NCI-H345 treated with DMSO at 0.1 percent for 48 hours (cell line): ENCODE measurements around the gene SS18.
"Not testable (repeated sequence)": the region's sequence is repeated elsewhere in the genome, so short reads cannot be mapped to it uniquely, and the experiment has no call there.

ENCODE experiments used
- DNase-seq: peaks from one replicate; lab custom pipeline; 2025; ENCODE audit not compliant: unreplicated experiment; lab: John Stamatoyannopoulos, UW

SS18 gene

DNA sequence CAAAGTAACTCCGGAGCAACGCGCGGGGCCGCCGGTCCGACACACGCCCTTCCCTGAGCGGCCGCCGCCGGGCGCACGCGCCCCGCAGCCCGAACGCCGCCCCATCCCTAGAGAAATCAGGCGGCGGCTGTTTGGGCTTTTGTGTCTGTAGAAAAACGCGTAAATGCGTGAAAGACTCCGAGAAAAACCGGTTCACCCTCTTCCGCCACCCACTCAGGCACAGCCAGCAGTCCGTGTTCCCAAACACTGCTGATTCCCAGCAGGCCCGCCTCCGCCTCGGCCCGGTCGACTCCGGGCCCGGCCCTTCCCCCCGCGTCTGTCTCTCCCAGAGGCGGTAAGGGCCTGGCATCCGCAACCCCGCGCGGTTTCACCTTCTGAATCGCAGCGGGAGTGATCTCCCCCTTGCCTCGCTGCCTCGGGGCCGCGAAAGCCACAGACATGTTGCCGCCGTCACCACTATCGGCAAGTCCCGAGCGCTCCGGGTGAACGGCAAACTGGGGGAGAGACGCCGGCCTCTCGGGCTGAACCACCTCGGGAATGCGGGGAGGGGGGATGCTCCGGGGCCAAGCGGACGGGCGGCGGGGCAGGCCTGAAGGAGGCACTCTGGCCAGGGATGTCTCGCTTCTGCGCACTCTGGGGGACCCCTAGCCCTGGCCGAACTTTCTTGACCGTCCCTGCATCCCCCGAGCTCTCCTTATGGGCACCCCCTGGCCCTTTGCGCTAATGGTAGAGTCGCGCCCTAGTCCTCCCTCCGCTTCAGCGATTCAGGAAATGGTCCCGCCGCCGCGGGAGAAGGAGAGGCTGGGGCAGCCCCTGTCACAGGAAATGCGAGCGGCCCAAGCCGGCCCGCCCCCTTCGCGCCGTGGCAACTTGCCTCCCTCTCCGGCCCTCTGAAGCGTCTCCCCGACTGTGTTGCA lies at the start of gene SS18:
SS18 (minus strand) TSS at position 484 of the 917 bp plus-strand sequence; CDS start at position 440, 44 bp downstream.
- DNase-seq: peak; percentile 79

- no peak for DNase-seq
Measured at GRCh38 chr18:26135548-26135947, 45.1 kb upstream of the SS18 start.

GRCh38 chr18:26134107-26134506 lies 43.7 kb upstream of the SS18 start:
- no peak for DNase-seq

- DNase-seq: no peak
Measured at GRCh38 chr18:26133652-26134051, 43.2 kb upstream of the SS18 start, which contains the start of gene PSMA8. TSS of gene PSMA8 (plus strand) at chr18:26133869. CDS start at chr18:26133966, 97 bp downstream.

DNA sequence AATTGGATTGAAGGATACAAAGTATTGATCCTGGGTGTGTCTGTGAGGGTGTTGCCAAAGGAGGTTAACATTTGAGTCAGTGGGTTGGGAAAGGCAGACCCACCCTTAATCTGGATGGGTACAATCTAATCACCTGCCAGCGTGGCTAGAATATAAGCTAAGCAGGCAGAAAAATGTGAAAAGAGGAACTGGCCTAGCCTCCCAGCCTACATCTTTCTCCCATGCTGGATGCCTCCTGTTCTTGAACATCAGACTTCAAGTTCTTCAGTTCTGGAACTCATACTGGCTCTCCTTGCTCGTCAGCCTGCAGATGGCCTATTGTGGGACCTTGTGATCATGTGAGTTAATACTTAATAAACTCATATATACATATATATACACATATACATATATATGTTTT lies 37.8 kb upstream of the SS18 start:
- not testable (repeated sequence) for DNase-seq

GRCh38 chr18:26127786-26128185 lies 37.4 kb upstream of the SS18 start:
- no peak for DNase-seq

DNA sequence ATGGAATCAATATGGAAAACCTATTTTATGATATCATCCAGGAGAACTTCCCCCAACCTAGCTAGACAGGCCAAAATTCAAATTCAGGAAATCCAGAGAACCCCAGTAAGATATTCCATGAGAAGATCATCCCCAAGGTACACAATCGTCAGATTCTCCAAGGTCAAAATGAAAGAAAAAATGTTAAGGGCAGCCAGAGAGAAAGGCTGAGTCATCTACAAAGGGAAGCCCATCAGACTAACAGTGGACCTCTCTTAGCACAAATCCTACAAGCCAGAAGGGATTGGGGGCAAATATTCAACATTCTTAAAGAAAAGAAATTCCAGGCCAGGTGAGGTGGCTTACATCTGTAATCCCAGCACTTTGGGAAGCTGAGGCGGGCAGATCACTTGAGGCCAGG lies 31.6 kb upstream of the SS18 start:
- not testable (repeated sequence) for DNase-seq

DNA sequence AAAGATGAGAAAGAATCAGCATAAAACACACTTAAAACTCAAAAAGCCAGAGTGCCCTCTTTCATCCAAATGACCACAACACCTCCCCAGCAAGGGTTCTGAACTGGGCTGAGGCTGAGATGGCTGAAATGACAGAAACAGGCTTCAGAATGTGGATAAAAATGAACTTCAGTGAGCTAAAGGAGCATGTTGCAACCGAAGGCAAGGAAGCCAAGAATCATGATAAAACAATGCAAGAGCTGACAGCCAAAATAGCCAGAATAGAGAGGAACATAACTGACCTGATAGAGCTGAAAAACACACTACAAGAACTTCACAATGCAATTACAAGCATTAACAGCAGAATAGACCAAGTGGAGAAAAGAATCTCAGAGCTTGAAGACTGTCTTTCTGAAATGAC lies 31.1 kb upstream of the SS18 start:
- DNase-seq: no peak

DNA sequence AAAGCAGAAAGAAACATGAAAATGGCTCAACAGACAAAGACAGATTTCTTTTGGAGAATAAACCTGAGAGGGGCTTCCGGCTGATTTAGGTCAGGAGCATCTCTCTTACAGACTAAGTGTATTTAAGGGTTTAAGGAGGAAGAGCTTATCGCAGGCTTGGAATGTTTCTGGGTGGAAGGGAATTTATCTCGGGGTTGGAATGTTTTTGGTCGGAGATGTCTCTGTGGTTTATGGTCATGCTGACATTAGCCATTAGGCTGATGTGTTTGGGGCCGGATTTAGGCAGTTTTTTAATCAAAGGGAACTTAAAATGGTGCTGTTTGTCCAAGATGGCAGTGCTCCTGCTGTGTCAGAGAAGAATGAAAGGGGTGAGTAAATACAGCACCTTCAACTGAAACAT lies 28.8 kb upstream of the SS18 start:
- DNase-seq: no peak

- DNase-seq: no peak
Measured at GRCh38 chr18:26104035-26104434, 13.6 kb upstream of the SS18 start.

DNA sequence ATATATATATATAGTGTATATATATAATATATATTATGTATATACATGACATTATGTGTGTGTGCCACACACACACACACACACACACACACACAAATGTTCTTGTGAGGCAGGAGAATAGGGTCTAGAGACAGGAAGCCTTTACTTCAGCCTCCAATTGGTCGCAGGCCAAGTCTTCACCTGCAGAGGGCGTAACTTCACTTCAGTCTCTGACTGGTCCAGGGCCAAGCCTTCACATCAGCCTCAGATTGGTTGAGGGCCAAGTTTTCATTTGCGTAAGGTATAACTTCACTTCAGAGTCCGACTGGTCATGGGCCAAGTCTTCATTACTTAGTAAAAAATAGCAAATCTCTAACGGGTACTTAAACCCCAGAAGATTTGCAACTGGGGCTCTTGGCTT lies 13.2 kb upstream of the SS18 start:
- DNase-seq: no peak

GRCh38 chr18:26097563-26097962 lies 7.2 kb upstream of the SS18 start:
- no peak for DNase-seq

DNA sequence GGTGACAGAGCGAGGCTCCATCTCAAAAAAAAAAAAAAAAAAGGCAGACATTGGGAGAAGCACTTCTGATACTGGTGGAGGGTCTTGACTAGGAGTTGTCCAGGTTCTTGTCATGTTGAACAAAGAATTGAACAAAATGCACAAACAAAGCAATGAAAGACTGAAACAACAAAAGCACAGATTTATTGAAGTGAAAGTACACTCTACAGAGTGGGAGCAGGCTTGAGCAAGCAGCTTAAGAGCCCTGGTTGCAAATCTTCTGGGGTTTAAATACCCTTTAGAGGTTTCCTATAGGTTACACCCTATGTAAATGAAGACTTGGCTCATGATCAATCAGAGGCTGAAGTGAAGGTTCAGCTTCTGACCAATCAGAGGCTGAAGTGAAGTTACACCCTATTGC lies 6.4 kb upstream of the SS18 start:
- DNase-seq: no peak

- DNase-seq: no peak
Measured at GRCh38 chr18:26091047-26091630, 726 bp upstream of the SS18 start.

- DNase-seq: peak; percentile 39
Measured at GRCh38 chr18:26089293-26090129, 902 bp downstream of the SS18 start.

DNA sequence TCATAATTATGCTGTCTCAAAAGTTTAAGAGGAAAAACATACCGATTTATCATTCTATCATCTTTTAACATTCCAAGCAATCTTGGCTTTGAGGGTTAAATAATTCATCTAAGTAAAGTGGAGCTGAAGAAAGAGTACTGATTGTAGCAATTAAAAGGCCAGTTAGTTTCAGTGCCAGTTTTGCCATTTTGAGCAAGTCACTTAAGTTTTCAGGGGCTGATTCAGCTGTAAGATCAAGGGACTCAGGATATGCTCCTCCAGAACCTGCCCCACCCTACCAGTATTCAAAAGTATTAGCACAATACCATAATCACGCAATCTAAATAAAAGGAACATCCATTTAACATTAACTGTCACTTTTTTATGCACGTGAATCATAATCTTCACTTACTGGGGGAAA lies 1.9 kb downstream of the SS18 start:
- no peak for DNase-seq

DNA sequence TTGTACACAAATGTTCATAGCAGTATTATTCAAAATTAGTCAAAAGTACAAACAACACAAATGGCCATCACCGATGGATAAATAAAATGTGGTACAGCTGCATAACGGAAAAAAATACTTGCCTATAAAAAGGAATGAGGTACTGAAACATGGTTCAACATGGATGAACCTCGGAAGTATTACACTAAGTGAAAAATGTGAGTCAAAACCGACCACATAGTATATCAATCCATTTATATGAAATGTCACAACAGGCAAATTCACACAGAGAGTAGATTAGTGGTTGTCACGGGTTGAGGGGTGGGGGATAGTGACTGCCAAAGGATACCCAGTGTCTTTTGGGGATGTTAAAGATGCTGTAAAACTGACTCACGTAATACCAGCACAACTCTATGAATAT lies 3.5 kb downstream of the SS18 start:
- no peak for DNase-seq

DNA sequence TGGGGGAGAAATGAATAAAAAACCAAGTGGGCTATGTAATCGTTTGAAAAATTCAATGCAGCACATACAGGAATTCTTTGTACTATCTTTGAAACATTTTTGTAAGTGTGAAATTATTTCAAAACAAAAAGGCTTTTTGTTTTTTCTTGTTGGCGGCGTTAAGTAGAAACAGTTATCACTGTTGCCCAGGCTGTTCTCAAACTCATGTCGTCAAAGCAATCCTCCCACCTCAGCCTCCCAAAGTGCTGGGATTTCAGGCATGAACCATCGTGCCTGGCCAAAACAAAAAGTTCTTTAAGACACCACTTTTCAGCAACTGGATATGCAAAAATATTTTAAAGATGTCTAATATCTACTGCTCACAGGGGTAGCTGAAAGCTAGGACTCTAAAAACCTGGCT lies 5.4 kb downstream of the SS18 start:
- DNase-seq: no peak

DNA sequence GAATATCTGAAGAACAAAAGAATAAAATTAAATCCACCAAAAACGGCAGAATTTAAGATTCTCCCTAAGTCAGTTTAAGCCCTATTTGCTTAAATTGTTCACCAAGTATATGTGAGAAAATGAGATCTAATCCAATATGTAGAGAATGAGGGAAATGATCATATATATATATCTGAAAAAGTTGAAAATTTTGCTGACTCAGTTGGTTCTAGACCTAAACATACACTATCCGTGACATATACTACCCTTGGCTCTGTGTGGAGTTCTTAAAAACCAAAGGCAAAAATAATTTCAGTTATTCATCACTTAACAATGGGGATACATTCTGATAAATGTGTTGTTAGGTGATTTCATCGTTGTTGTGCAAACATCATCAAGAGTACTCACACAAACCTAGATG lies 7.3 kb downstream of the SS18 start:
- no peak for DNase-seq

DNA sequence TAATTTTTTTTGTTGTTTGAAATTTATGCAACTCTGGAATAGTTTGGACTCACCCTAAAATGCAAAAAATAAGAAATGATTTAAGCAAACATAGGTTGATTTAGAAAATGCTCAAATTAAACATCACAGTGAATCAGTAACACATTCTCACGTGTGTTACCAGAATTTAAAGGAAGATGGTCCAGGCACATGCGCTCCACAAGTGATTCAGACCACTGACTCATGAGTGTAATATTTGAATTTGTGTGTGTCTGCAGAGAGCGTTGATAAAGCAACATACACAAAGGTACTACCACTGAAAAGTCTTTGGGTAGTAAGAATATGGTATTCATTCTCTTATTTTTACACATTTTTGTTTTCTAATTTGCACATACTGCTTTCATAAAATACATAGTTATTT lies 7.9 kb downstream of the SS18 start:
- no peak for DNase-seq

DNA sequence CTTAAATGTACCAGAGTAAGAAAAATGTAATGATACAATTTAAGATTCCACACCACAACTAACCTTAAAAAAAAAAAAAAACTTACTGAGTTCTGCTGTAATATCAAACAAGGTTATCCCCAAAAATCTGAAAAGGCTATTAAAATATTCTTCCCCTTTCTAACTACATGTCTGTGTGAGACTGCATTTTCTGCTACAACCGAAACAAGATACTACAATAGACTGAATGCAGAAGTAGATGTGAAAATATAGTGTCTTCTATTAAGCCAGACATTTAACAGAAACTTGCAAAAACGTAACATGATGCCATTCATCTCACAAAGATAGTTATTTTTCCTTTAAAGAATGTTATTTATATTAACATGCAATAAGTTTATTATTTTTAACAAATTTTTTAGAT lies 16.2 kb downstream of the SS18 start:
- no peak for DNase-seq

DNA sequence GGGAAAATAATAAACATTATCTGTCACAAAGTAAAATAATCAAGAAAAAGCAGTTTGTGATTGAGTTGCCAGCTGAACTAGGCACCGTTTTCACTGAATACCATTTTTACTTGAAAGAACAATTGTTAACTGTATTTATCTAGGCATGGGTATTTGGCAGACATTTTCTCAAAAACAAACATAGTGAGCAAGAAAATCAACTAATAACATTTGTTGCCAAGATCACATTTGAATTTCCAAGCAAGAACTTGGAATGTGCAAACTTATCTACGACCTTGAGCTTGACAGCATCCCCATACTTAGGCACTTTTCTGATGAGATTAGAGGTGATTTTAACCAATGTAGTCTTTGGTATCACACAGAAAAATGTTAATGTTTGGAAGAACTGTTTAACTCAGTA lies 16.7 kb downstream of the SS18 start:
- DNase-seq: no peak
